GM18498 (cell line): ENCODE data around the gene AP2A1.
A peak's percentile ranks its signal among the peaks of the same experiment; 100 is the strongest.

Source experiments
- ATAC-seq: cut with Tn5 transposase; IDR thresholded peaks from one replicate; pipeline ENCODE4 v1.9.1; 2021; ENCODE audit warnings: mild to moderate bottlenecking, moderate library complexity; ENCODE audit not compliant: unreplicated experiment

The AP2A1 gene

GRCh38 chr19:49837009-49837310 is 70.2 kb downstream of the AP2A1 start:
- ATAC-seq = no peak

GRCh38 chr19:49837425-49837824 is 70.6 kb downstream of the AP2A1 start:
- no peak for ATAC-seq

DNA sequence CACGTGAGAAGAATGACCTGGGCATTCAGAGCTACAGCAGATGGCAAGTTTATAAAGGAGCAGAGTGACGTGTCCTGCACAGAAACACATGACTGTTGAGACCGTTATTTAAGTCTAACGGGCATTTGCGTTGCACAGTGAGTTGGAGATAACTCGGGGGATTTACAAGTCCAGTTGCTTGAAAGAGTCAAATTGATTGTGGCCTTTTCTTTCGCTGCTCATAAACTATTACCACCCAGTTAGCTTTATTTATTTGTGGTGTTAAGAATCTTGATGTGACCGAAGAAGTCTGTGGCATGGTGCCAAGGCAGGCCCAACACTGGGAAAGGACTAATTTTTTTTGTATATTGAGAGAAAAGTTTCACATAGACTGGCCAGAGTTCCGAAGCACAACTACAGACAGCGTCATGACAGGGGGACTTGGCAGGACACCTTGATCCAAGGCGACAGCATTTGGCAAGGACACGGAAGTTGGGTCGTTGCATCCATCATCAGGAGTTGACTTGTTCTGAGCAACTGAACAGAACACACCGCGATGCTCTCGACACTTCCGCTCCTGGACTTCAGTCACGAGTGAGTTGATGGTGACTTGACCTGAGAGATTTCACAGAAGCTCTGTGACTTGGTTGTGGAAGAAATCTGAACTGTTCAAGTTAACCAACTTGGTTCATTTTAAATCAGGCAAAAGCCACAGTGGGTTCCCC is 72.2 kb downstream of the AP2A1 start:
- ATAC-seq = no peak

GRCh38 chr19:49839713-49840112 is 72.9 kb downstream of the AP2A1 start:
- ATAC-seq = no peak

- ATAC-seq = no peak
Measured at GRCh38 chr19:49840321-49840720, 73.5 kb downstream of the AP2A1 start.

- no peak for ATAC-seq
Measured at GRCh38 chr19:49840736-49841249, 74.0 kb downstream of the AP2A1 start.

- peak; percentile 61 for ATAC-seq
Measured at GRCh38 chr19:49843265-49843664, 76.5 kb downstream of the AP2A1 start.

- ATAC-seq = no peak
Measured at GRCh38 chr19:49844138-49845095, 77.6 kb downstream of the AP2A1 start.

DNA sequence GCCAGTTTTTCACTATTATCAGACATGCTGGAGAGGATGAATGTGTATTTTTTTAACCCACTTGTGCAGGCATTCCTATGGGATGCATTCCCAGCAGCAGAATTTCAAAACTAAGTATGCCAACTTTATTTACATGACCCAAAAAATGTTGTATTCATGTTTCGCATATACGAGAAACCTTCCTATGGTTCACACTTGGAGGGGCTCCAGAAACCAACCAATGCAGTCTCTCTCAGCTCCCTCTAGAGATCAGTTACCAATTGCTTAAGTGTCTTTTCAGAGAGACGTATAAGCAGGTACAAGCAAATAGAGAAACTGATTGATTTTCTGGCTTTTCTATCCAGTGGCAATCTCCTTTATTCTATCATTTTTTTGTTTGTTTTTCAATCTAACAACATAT is 78.6 kb downstream of the AP2A1 start:
- no peak for ATAC-seq

DNA sequence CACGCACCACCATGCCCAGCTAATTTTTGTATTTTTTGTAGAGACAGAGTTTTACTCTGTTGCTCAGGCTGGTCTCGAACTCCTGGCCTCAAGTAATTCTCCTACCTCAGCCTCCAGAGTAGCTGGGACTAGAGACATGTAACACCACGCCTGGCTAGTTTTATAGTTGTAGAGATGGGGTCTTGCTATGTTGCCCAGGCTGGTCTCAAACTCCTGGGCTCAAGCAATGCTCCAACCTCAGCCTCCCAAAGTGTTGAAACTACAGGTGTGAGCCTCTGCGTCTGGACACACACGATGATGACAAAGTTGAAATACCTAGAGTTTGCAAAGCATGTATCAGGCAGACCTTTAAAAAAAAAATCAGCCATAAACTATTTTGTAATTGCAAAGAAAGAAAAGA is 79.6 kb downstream of the AP2A1 start:
- ATAC-seq = no peak

DNA sequence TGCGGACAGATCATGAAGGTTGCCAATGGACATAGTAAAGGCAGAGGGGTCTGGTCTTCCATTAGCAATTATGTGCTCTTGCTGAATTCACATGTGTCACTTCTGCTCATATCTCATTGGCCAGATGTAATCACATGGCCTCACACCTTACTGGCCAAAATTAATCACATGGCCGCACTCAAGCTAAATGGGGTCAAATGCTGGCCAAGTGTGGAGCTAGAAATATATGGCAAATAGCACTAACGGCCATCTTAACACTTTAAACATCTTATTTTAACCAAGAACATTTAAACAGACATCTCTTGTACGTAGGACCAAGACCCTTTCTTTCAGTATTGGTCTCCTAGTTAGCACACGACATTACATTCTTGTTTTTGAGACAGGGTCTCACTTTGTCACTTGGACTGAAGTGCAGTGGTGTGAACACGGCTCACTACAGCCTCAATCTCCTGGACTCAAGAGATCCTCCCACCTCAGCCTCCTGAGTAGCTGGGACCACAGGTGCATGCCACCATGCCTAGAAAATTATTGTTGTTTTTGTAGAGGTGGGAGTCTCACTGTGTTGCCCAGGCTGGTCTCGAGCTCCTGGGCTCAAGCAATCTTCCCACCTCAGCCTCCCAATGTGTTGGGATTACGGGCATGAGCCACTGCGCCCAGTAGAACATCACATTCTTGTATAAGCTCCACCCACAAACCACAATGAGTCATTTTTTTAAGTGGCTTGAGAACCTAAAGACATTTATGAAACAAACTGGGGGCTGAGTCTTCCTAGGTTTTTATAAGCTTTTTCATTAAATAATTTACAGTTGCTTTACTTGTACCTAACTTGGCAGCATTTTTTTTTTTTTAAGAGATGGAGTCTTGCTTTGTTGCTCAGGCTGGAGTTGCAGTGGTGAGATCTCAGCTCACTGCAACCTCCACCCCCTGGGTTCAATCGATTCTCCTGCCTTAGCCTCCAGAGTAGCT is 81.2 kb downstream of the AP2A1 start:
- ATAC-seq = no peak

DNA sequence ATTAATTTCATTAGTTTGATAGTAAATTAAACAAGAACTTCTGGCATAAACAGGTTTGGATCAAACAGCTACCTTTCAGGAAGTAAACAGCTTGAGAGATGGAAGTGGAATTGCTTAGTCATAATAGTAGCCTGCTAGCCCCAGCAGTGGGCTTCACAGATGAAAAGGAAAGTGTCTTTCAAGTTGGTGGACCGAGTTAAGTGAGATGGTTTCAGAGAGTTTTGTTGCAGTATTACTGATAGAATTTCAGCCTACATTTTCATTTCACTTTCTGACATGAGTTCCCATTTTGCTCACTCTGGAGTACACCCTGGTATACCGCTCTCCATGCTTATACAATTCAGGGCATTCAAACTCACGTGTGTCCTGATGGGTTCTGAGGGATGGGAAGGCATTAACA is 82.1 kb downstream of the AP2A1 start:
- no peak for ATAC-seq

DNA sequence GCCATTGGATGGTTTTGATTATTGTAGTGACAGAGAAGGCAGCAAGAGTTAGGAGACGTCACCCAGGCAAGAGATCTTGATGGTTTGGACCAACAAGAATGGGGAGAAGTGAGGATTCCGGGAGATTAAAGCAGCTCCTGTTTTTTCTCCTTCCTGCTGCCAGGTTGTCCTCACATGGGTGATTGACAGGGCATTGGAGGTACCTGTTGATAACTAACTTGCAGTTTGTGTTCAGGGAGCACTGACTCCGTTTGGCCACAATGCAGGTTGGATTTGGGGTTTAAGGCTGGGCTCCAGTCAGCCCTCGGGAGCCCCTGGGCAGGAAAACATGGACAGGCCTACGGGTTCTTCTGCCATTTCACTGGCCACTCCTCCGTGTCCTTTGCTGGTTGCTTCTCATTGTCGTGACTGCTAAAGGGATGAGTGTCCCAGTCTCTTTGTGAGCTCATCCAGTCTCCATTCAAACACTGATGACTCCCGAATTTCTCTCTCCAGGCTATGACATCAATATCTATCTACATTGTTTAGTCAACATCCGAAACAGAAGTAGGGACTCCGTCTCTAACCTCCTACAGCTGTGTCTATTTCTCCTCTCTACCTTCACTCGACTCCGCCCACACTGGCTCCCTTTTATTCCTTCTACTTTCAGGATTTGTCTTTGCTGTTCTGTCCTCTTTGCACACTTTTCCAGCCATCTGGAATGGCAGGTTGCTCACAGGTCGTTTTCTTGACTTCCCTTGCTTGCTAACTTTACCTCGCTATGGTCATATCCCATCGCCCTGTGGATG is 82.8 kb downstream of the AP2A1 start:
- ATAC-seq = no peak

DNA sequence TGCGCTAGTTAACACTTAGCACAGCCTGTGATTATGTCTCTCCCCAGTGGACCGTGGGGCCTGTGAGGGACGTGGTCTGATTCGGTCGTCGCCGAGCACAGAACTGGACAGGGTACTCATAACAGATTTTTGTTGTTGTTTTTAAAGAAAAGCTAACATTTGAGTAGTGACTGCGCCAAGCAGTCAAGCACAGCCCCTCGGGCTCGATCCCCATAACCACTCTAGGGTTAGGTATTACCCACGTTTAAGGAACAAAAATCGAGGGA is 83.4 kb downstream of the AP2A1 start:
- no peak for ATAC-seq

- ATAC-seq = peak; percentile 77
Measured at GRCh38 chr19:49850487-49851342, 83.9 kb downstream of the AP2A1 start, which contains the start of gene PTOV1. PTOV1 (plus strand) TSS chr19:49851159.

GRCh38 chr19:49851456-49852259 is 84.9 kb downstream of the AP2A1 start:
- no peak for ATAC-seq

- no peak for ATAC-seq
Measured at GRCh38 chr19:49852631-49853126, 85.9 kb downstream of the AP2A1 start.

GRCh38 chr19:49853852-49854377 is 87.1 kb downstream of the AP2A1 start:
- no peak for ATAC-seq
